BLaER1 (cell line): ENCODE results near the gene GIMD1.
A peak's percentile ranks its signal among the peaks of the same experiment; 100 is the strongest.

Source experiments
- H3K27ac ChIP-seq: shearing (Covaris generic); formaldehyde crosslinking; 2 replicates; pipeline ENCODE4 v1.8.1; 2022
- H3K27me3 ChIP-seq: shearing (Covaris generic); formaldehyde crosslinking; 2 replicates; pipeline ENCODE4 v1.8.1; 2022
- H3K36me3 ChIP-seq: shearing (Covaris generic); formaldehyde crosslinking; 2 replicates; pipeline ENCODE4 v1.8.1; 2022
- H3K4me1 ChIP-seq: shearing (Covaris generic); formaldehyde crosslinking; 2 replicates; pipeline ENCODE4 v1.8.1; 2022
- H3K4me2 ChIP-seq: shearing (Covaris generic); formaldehyde crosslinking; 2 replicates; pipeline ENCODE4 v1.8.1; 2022
- H3K4me3 ChIP-seq: shearing (Covaris generic); formaldehyde crosslinking; 2 replicates; pipeline ENCODE4 v1.8.1; 2022
- H3K9ac ChIP-seq: shearing (Covaris generic); formaldehyde crosslinking; 2 replicates; pipeline ENCODE4 v1.8.1; 2022
- H3K9me3 ChIP-seq: shearing (Covaris generic); formaldehyde crosslinking; 2 replicates; pipeline ENCODE4 v1.8.1; 2022
- H4K20me1 ChIP-seq: shearing (Covaris generic); formaldehyde crosslinking; 2 replicates; pipeline ENCODE4 v1.8.1; 2022
- Cebpa-rat ChIP-seq: shearing (Covaris generic); IDR thresholded peaks from 2 replicates; pipeline ENCODE4 v1.8.1; 2022

GIMD1 gene

GRCh38 chr4:106316773-106317409, 51.7 kb downstream of the GIMD1 start:
- Histone ChIP-seq H3K27me3 (no peaks in the 10 kb centered on the region), H3K27ac (peak overlapping the region; percentile 97), H3K4me3 (peak overlapping the region; percentile 85), H3K36me3 (peaks cover 15% of the 10 kb centered on the region), H3K4me1 (peaks cover 48% of the 10 kb centered on the region), H3K9me3 (peaks cover 14% of the 10 kb centered on the region), H4K20me1 (peaks cover 16% of the 10 kb centered on the region; the same call in 1 of the 2 replicates), H3K4me2 (peak overlapping the region; percentile 91), H3K9ac (peak overlapping the region; percentile 92)
- no peak for TF ChIP-seq Cebpa-rat

- peaks cover 48% of the 10 kb centered on the region for H3K4me1 ChIP-seq
- TF ChIP-seq Cebpa-rat: no peak
- peaks cover 14% of the 10 kb centered on the region; the same call in 1 of the 2 replicates for H4K20me1 ChIP-seq
- H3K4me2 ChIP-seq: peak within 1 kb of the TSS; percentile 91
- peak within 1 kb of the TSS; percentile 92 for H3K9ac ChIP-seq
- H3K27me3 ChIP-seq: no peaks in the 10 kb centered on the region
- peak within 1 kb of the TSS; percentile 97 for H3K27ac ChIP-seq
- H3K36me3 ChIP-seq: peaks cover 12% of the 10 kb centered on the region
- peaks cover 12% of the 10 kb centered on the region for H3K9me3 ChIP-seq
- H3K4me3 ChIP-seq: peak within 1 kb of the TSS; percentile 85
These were observed 52.4 kb downstream of the GIMD1 start, which contains the start of the genes AIMP1 and TBCK for GRCh38 chr4:106315968-106316772. Gene AIMP1 (plus strand): TSS chr4:106316550. CDS start chr4:106325010, 8,460 bp downstream. Gene TBCK (minus strand): TSS chr4:106316209. CDS start chr4:106308960, 7,249 bp downstream.

- Histone ChIP-seq H3K27ac (peak overlapping the region; percentile 97), H3K9me3 (peaks cover 5% of the 10 kb centered on the region), H3K4me2 (peak overlapping the region; percentile 83), H3K27me3 (no peaks in the 10 kb centered on the region), H3K36me3 (peaks cover 5% of the 10 kb centered on the region), H3K4me3 (peak overlapping the region; percentile 85), H4K20me1 (peaks cover 8% of the 10 kb centered on the region; the same call in 1 of the 2 replicates), H3K4me1 (peaks cover 48% of the 10 kb centered on the region), H3K9ac (peak overlapping the region; percentile 92)
- no peak for TF ChIP-seq Cebpa-rat
These were observed 53.1 kb downstream of the GIMD1 start for GRCh38 chr4:106315476-106315967.

GRCh38 chr4:106314960-106315359, 53.6 kb downstream of the GIMD1 start:
- no peaks in the 10 kb centered on the region for H3K27me3 ChIP-seq
- no peak for TF ChIP-seq Cebpa-rat
- no peaks in the 10 kb centered on the region for H3K36me3 ChIP-seq
- H3K27ac ChIP-seq: peak overlapping the region; percentile 97
- H3K4me2 ChIP-seq: peak overlapping the region; percentile 83
- peaks cover 48% of the 10 kb centered on the region for H3K4me1 ChIP-seq
- peak overlapping the region; percentile 92 for H3K9ac ChIP-seq
- H3K9me3 ChIP-seq: no peaks in the 10 kb centered on the region
- H4K20me1 ChIP-seq: peaks cover 2% of the 10 kb centered on the region; the same call in 1 of the 2 replicates
- H3K4me3 ChIP-seq: peak overlapping the region; percentile 85

GRCh38 chr4:106312997-106313522, 55.5 kb downstream of the GIMD1 start:
- no peaks in the 10 kb centered on the region for H3K27me3 ChIP-seq
- no peaks in the 10 kb centered on the region; the same call in 1 of the 2 replicates for H4K20me1 ChIP-seq
- no peak overlapping the region for H3K4me3 ChIP-seq
- H3K27ac ChIP-seq: no peak overlapping the region
- H3K9ac ChIP-seq: no peak overlapping the region
- peaks cover 43% of the 10 kb centered on the region for H3K4me1 ChIP-seq
- H3K4me2 ChIP-seq: peak overlapping the region; percentile 10; the same call in 1 of the 2 replicates
- no peaks in the 10 kb centered on the region for H3K9me3 ChIP-seq
- no peak for TF ChIP-seq Cebpa-rat
- H3K36me3 ChIP-seq: peaks cover 8% of the 10 kb centered on the region

GRCh38 chr4:106312377-106312776, 56.2 kb downstream of the GIMD1 start:
- Histone ChIP-seq H3K4me2 (0 out of 2 replicates have a peak overlapping the region, but pooled peaks have one; percentile 10), H3K36me3 (peaks cover 8% of the 10 kb centered on the region), H3K9me3 (no peaks in the 10 kb centered on the region), H4K20me1 (no peaks in the 10 kb centered on the region), H3K4me3 (no peak overlapping the region), H3K9ac (no peak overlapping the region), H3K27me3 (no peaks in the 10 kb centered on the region), H3K4me1 (peaks cover 36% of the 10 kb centered on the region), H3K27ac (no peak overlapping the region)
- no peak for TF ChIP-seq Cebpa-rat
